ENCODE results near the gene VEZF1.

The VEZF1 gene

DNA sequence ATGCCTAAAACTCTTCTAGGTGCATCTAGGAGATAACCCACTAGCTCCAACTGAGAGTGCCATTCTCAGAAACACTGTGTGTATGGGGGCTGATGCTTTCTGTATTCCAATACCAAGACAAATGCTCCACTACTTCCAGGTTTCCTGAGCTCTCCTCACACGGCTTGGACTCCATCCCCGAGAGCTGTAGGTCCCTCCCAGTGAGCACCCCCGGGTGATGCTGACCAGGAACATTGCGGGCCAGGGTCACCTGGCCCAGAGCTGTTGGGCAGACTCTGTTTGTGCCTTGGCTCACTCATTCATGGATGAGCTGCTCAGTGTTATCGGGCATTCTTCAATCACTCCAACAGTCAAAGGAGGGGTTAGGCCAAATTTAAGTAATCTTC is 39.9 kb downstream of the VEZF1 start:
- no peak for DNase-seq

GRCh38 chr17:57947369-57947768 is 40.7 kb downstream of the VEZF1 start:
- no peak for DNase-seq

GRCh38 chr17:57946798-57947358 is 41.2 kb downstream of the VEZF1 start:
- DNase-seq, result no peak

DNA sequence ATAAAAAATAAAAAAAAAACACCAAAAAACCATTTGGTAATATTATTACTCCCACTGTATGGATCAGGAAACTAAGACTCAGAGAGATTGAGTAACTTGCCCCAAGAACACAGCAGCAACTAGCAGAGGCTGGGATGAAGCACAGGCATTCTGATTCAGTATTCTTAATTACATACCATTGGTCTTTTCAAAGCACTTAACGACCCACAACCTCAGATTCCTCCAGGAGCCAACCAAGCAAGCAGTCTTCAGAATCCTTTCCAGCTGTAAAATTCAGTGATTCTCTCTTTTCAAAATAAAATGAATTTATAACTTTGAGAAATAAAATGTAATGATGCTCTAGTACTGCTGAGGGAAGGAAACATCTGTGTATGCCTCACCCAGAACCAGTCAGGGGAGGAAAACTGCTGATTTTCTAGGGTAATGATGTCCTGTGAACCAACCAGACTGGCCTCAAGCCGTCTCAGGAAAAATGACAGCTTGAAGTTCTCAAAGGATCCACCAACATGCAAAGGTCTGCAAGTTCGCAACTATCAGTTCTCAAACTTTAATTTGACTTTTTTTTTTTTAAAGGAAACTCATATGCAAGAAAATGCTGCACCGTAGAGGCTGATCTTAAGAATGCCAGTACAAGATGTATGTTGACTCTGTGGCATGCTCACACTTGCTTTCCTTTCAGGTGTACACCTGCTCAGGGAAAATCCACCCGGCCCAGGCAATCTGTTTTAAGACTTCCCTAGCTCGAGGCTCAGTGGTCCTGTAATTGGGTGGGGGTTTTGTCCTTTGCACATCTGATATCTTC is 41.9 kb downstream of the VEZF1 start:
- no peak for DNase-seq

GRCh38 chr17:57944908-57945307 is 43.1 kb downstream of the VEZF1 start:
- DNase-seq, result no peak

DNA sequence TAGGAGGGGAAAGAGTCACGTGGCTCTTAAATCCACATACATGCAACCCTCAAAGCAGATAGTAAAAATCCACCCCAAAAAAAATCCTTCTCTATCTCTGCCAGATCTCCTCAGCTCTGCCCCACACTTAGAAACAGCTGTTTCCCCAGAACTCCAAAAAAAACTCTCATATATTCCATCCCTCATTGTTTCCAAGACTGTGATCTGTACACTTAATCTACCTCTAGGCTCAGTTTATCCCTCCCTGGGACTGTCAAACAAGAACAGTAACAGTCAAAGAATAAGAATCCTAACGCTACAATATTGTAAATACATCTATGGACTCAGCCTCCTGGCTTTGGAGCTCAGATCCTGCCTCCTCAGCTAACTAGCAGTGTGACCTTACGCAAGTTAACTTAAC is 44.4 kb downstream of the VEZF1 start:
- no peak for DNase-seq

DNA sequence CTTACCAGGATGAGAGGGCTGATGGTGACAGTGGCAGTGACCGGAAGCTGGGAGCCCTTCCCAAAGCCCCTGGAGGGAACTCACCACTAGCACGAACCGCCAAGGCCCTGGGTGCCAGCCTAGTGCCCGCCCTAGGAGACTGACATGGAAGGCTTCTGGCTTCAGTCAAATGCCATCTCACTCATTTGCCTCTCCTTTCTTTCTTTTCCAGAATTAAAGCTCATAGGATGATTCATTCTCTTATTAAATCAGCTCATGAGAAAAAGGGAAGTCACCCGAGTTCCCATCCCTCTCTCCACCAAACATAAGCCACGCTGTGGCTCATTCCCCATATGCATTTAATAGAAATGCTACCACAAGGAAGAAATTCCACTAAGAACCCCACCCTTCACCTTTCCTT is 44.9 kb downstream of the VEZF1 start:
- DNase-seq, result no peak

DNA sequence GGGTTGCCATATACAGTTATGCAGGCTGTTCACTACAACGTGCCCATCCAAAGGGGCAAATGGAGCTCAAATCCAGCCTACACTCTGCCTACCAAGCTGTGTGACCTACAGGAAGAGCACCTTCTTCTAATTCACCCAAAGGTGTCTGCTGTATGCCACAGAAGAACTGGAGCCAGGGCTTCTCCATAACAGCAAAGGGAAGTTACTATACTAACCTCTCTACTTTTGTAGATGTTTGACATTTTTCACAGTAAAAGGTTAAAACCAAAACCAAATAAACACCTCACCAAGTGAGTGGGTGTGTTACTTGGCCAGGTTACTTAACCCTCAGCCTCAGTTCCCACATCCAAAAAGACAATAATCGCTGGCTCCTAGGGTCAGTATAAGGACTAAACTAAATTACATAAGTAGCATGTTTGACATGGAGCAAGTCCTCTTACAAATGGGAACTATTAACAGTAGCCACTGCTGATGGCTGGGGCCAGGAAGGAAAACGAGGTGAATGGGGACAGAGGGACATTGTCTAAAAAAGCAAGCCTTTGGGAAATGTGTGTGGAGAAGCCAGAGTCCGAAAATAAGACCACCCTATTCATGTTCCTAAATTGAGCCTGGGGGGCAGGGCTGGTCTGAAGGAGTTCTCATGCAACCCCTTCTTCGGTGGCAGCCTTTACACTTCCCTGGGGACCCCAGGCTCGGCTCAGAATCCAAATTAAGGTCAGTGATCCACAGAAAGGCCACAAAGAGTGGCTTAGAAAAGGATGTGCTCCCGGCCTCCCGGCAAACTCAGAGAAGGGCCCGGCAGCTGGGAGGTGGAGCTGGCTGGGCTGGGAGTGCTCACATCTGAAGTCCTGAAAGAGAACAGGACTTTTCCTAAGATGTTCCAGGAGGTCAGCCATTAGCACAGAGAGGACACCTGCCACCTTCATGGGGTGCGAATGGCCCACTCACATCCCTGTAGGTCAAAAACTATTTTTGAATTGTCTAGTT is 46.4 kb downstream of the VEZF1 start:
- no peak for DNase-seq

DNA sequence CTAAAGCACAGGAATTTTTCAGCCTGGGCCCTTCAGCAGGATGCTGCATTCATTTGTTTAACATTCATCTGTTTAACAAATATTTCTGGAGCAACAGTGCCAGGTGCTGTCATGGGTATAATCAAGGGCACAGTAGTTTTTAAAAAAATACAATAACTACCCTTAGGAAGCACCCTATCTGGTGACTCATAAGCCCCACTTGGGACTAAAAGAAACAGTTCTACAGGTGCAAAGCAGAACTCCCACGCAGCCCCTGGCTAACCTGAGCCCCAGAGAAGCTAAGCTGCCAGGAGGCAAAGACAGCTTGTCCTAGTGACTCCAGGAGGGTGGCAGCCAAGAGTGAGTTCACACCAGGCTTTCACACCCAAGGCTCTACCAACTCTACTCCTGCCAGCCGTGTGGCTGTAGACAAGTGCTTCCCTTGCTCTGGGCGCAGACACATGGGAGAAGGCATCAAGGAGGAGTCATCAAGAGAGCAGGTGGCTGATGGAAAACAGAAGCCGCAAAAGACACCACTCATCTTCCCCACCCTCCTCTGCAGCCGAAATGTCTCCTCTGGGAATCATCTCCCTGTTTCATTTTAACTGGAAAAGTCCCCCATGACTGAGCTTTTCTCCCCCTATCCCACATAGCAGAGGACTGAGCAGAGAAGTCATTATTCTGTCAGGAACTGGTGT is 47.3 kb downstream of the VEZF1 start:
- no peak for DNase-seq

- DNase-seq, result no peak
Observed at GRCh38 chr17:57940231-57940630, 47.8 kb downstream of the VEZF1 start.

- DNase-seq, result peak; percentile 34
Observed at GRCh38 chr17:57939797-57940196, 48.3 kb downstream of the VEZF1 start.

DNA sequence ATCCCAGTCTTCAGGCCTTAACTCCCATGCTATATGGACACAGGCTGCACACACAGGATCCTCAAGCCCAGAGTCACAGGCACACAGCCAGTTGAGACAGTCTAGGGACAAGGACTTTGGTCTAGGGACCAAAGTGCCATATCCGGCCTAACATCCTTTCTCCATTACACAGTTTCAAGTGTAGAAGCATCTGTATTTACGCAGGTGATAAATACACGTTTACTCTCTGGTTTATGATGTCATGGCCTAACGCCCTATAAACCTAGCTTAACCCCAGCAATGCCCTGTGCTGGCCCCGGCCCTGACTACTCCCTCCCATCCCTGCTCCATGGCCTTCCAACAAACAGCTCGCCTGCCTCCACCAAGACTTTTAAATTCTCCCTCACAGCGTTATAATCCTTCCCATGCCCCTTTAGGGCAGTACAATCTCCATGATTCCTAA is 50.0 kb downstream of the VEZF1 start:
- DNase-seq, result no peak

- no peak for DNase-seq
Observed at GRCh38 chr17:57937492-57937891, 50.6 kb downstream of the VEZF1 start.

- DNase-seq, result no peak
Observed at GRCh38 chr17:57935833-57936807, 51.9 kb downstream of the VEZF1 start.

DNA sequence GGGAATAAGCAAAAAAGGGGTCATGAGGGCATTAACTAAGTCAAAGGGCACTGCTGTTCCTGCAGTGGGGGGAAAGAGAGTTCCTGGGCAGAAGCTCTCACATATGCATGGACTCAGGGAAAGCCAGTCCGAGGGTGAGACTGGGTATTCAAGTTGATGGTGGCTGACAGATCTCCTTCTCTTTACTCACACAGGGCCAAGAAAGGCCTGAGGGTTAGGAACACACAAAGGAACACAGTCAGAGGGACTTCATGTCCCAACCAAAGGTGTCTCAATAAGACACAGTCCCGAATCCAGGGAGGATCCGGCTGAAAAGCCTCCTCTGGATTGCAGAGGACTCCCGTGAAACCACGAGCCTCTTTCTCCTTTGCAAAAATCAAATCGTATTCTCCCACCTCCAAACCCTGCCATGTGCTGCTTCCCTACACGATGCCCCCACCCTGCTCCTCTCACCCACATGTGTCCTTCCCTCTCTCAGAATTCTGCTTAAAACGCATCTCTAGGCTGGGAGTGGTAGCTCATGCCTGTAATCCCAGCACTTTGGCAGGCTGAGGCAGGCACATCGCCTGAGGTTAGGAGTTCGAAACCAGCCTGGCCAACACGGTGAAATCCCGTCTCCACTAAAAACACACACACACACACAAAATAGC is 56.4 kb downstream of the VEZF1 start:
- DNase-seq, result no peak

GRCh38 chr17:57930239-57930638 is 57.8 kb downstream of the VEZF1 start:
- no peak for DNase-seq

GRCh38 chr17:57929386-57929785 is 58.7 kb downstream of the VEZF1 start:
- no peak for DNase-seq

GRCh38 chr17:57928928-57929327 is 59.1 kb downstream of the VEZF1 start:
- DNase-seq, result no peak

DNA sequence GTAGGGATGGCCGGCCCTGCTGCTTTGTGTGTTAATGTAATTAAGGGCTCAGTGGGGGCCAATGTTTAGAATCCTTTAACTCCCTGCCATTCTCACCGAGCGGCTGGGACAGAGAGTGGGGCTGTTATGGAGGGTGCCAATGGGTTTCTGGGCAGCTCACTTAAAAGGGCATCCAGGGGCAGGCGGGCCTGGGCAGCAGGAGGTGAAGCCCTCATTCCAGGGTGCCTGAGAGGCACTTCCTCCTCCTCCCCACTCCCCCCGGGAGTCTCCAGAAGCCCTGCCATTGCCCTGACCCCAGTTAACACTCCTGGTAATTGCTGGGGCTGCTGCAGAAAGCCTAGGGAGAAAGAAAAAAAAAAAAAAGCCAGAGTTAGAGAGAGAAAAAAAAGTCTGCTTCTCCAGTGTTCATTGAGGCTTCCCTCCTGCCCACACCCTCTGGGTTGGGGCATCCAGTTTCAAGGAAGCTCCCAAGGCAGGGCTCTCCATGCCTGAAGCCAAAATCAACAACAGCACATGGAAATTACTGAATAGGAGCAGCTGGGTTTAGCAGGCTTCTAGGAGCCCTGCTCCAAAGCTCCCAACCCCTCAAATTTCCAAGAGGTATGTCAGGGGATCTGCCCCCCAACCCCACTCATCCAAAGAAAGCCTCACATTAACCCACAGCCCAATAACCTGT is 60.9 kb downstream of the VEZF1 start:
- DNase-seq, result no peak

DNA sequence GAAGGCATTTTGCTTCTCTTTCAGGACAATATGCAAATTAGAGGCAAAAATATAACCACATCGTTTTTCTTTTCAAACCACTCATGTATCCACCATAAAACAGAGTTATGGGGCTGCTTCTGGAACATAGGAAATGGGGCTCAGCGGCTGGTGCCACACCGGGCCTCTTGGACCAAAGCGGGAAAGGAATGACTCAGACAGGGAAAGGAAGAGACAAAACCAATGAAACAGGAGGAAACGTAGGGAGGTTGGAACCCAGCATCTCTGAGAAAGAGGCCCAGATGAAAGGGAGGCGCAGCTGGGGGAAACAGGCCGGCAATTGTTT is 61.4 kb downstream of the VEZF1 start:
- no peak for DNase-seq

All from activated T-cell treated with anti-CD3 and anti-CD28 coated beads for 4 hours (primary cell).